ENCODE measurements around the gene ALG14. TPM values are rescaled to one million over a fixed set of nuclear protein-coding genes. Genes with fewer than 3 reads are reported as not detected.
A peak's percentile ranks its signal among the peaks of the same experiment; 100 is the strongest.
"Not testable (repeated sequence)": the region's sequence is repeated elsewhere in the genome, so short reads cannot be mapped to it uniquely, and the experiment has no call there.

The ALG14 gene
- total and polyA plus RNA-seq, 11 donors: 0.56 to 4.7 (median 3.2) TPM

- no peaks in the 10 kb centered on the region for H3K9me3 ChIP-seq
- no peaks in the 10 kb centered on the region for H3K27me3 ChIP-seq
- no peak overlapping the region for H3K4me3 ChIP-seq
- peak in 3 of 5 donors; percentile 37 to 48 (median 39) for DNase-seq
- TF ChIP-seq CTCF (IDR thresholded peaks at IDR 0.05): no peak
- TF ChIP-seq POLR2A (IDR thresholded peaks at IDR 0.05): no peak
- 67 to 76% (median 72%) methylated on average over 4 of the region's 4 CpGs for WGBS, 4 donors
- intact Hi-C loops (cut with DNase I): no loop called here
- peak overlapping the region in 6 of 12 donors; percentile 16 to 71 (median 59) for H3K27ac ChIP-seq
- H3K4me1 ChIP-seq: peaks cover 0 to 39% (median 18%) of the 10 kb centered on the region in 12 donors
- ATAC-seq: peak in 2 of 4 donors; percentile 39 to 59
- no peaks in the 10 kb centered on the region for H3K36me3 ChIP-seq
These were observed 73.2 kb downstream of the ALG14 start for GRCh38 chr1:94999456-95000131.

DNA sequence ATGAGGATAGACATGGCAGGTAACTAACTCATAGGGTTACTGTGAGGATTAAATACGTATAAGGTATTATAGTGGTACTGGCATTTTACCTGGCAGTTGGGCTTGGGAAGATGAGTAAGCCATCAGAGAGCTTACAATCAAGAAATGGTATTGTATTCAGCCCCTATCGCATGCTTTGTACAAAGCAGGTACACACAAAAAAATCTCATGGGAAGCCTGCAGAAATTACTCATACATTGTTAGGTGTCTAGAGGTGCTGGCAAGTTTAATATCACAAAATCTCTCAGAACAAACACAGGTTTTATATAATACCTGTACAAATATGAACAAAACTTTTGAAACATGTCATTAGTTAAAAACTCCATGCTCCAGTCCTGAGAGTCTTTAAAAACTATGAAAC, 74.0 kb downstream of the ALG14 start:
- intact Hi-C loops (cut with DNase I): no loop called here
- peaks cover 0 to 47% (median 21%) of the 10 kb centered on the region in 12 donors for H3K4me1 ChIP-seq
- 95 to 100% (median 98%) methylated on average over 2 of the region's 2 CpGs for WGBS, 4 donors
- DNase-seq (no peak), ATAC-seq (no peak)
- no peaks in the 10 kb centered on the region for H3K9me3 ChIP-seq
- TF ChIP-seq CTCF (IDR thresholded peaks at IDR 0.05): no peak
- no peak for TF ChIP-seq POLR2A (IDR thresholded peaks at IDR 0.05)
- no peaks in the 10 kb centered on the region for H3K36me3 ChIP-seq
- no peaks in the 10 kb centered on the region for H3K27me3 ChIP-seq
- no peak overlapping the region for H3K27ac ChIP-seq
- H3K4me3 ChIP-seq: no peak overlapping the region

GRCh38 chr1:94998114-94998513, 74.6 kb downstream of the ALG14 start:
- no peaks in the 10 kb centered on the region for H3K36me3 ChIP-seq
- H3K9me3 ChIP-seq: no peaks in the 10 kb centered on the region
- TF ChIP-seq POLR2A (IDR thresholded peaks at IDR 0.05) (no peak), CTCF (IDR thresholded peaks at IDR 0.05) (no peak)
- intact Hi-C loops (cut with DNase I): no loop called here
- no peak for ATAC-seq
- no peak for DNase-seq
- peaks cover 0 to 49% (median 22%) of the 10 kb centered on the region in 12 donors for H3K4me1 ChIP-seq
- no peak overlapping the region for H3K27ac ChIP-seq
- H3K27me3 ChIP-seq: no peaks in the 10 kb centered on the region
- H3K4me3 ChIP-seq: no peak overlapping the region
- 90 to 98% (median 94%) methylated on average over 3 of the region's 3 CpGs for WGBS, 4 donors

DNA sequence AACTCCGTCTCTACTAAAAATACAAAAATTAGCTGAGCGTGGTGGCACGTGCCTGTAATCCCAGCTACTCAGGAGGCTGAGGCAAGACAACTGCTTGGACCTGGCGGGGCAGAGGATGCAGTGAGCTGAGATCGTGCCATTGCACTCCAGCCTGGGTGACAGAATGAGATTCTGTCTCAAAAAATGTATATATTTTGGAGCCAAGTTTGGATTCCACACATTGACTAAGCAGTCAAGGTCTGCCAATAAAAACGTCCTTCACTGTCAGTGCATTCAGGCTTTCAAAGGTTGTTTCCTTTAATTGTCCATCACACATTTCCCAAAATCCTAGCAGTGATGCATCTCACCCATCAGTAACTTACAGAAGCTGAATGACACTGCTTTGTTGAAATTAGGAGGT, 77.2 kb downstream of the ALG14 start:
- intact Hi-C loops (cut with DNase I); H3K27me3 ChIP-seq; H3K9me3 ChIP-seq; ATAC-seq; H3K4me3 ChIP-seq; DNase-seq; H3K36me3 ChIP-seq: not testable (repeated sequence)
- Histone ChIP-seq H3K27ac (peak overlapping the region in 1 of 12 donors; percentile 25), H3K4me1 (peaks cover 0 to 45% (median 16%) of the 10 kb centered on the region in 12 donors)
- 86 to 88% (median 87%) methylated on average over 6 of the region's 6 CpGs for WGBS, 4 donors

DNA sequence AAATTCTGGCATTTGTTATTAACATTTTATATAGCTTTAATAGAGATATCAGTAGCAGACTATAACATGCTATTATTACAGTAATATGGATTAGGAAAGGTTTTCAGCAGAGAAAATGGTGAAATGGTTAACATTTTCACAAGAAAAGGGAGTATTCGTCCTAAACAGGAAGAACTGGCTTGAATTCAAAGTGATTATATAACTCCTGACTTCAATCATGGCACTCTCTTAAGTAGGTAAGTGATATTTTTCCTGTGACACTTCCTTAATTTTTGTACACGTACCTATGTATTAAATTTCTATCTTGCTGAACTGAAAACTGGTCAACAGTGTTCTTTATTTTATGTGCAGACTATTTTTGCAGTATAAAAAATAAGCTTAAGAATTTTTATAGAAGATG, 77.9 kb downstream of the ALG14 start:
- Histone ChIP-seq H3K27me3 (no peaks in the 10 kb centered on the region), H3K27ac (peak overlapping the region in 10 of 12 donors; percentile 11 to 63 (median 50)), H3K4me3 (no peak overlapping the region), H3K36me3 (no peaks in the 10 kb centered on the region), H3K4me1 (peaks cover 0 to 41% (median 19%) of the 10 kb centered on the region in 12 donors), H3K9me3 (no peaks in the 10 kb centered on the region)
- ATAC-seq: no peak
- intact Hi-C loops (cut with DNase I): no loop called here
- no peak for TF ChIP-seq CTCF (IDR thresholded peaks at IDR 0.05)
- 37 to 47% (median 39%) methylated on average over 2 of the region's 2 CpGs for WGBS, 4 donors
- DNase-seq: no peak
